ENCODE measurements around the gene TREML4. TPM values are rescaled to one million over a fixed set of nuclear protein-coding genes. Genes with fewer than 3 reads are reported as not detected.

Gene TREML4
- total and polyA plus RNA-seq, 9 of the 15 experiments (the other 6 are each of a cell fraction or from before 2014, with no cell fraction given): not detected

GRCh38 chr6:41201764-41202173, 26.4 kb upstream of the TREML4 start (continued):
- TF ChIP-seq NKRF (IDR thresholded peaks at IDR 0.05; ENCODE audit: borderline replicate concordance): 0 out of 2 replicates have a peak, but pooled peaks have one; percentile 22
- no peak for TF ChIP-seq CBX1 (IDR thresholded peaks at IDR 0.05; ENCODE audit: low read depth)
- TF ChIP-seq, protein P1, sequence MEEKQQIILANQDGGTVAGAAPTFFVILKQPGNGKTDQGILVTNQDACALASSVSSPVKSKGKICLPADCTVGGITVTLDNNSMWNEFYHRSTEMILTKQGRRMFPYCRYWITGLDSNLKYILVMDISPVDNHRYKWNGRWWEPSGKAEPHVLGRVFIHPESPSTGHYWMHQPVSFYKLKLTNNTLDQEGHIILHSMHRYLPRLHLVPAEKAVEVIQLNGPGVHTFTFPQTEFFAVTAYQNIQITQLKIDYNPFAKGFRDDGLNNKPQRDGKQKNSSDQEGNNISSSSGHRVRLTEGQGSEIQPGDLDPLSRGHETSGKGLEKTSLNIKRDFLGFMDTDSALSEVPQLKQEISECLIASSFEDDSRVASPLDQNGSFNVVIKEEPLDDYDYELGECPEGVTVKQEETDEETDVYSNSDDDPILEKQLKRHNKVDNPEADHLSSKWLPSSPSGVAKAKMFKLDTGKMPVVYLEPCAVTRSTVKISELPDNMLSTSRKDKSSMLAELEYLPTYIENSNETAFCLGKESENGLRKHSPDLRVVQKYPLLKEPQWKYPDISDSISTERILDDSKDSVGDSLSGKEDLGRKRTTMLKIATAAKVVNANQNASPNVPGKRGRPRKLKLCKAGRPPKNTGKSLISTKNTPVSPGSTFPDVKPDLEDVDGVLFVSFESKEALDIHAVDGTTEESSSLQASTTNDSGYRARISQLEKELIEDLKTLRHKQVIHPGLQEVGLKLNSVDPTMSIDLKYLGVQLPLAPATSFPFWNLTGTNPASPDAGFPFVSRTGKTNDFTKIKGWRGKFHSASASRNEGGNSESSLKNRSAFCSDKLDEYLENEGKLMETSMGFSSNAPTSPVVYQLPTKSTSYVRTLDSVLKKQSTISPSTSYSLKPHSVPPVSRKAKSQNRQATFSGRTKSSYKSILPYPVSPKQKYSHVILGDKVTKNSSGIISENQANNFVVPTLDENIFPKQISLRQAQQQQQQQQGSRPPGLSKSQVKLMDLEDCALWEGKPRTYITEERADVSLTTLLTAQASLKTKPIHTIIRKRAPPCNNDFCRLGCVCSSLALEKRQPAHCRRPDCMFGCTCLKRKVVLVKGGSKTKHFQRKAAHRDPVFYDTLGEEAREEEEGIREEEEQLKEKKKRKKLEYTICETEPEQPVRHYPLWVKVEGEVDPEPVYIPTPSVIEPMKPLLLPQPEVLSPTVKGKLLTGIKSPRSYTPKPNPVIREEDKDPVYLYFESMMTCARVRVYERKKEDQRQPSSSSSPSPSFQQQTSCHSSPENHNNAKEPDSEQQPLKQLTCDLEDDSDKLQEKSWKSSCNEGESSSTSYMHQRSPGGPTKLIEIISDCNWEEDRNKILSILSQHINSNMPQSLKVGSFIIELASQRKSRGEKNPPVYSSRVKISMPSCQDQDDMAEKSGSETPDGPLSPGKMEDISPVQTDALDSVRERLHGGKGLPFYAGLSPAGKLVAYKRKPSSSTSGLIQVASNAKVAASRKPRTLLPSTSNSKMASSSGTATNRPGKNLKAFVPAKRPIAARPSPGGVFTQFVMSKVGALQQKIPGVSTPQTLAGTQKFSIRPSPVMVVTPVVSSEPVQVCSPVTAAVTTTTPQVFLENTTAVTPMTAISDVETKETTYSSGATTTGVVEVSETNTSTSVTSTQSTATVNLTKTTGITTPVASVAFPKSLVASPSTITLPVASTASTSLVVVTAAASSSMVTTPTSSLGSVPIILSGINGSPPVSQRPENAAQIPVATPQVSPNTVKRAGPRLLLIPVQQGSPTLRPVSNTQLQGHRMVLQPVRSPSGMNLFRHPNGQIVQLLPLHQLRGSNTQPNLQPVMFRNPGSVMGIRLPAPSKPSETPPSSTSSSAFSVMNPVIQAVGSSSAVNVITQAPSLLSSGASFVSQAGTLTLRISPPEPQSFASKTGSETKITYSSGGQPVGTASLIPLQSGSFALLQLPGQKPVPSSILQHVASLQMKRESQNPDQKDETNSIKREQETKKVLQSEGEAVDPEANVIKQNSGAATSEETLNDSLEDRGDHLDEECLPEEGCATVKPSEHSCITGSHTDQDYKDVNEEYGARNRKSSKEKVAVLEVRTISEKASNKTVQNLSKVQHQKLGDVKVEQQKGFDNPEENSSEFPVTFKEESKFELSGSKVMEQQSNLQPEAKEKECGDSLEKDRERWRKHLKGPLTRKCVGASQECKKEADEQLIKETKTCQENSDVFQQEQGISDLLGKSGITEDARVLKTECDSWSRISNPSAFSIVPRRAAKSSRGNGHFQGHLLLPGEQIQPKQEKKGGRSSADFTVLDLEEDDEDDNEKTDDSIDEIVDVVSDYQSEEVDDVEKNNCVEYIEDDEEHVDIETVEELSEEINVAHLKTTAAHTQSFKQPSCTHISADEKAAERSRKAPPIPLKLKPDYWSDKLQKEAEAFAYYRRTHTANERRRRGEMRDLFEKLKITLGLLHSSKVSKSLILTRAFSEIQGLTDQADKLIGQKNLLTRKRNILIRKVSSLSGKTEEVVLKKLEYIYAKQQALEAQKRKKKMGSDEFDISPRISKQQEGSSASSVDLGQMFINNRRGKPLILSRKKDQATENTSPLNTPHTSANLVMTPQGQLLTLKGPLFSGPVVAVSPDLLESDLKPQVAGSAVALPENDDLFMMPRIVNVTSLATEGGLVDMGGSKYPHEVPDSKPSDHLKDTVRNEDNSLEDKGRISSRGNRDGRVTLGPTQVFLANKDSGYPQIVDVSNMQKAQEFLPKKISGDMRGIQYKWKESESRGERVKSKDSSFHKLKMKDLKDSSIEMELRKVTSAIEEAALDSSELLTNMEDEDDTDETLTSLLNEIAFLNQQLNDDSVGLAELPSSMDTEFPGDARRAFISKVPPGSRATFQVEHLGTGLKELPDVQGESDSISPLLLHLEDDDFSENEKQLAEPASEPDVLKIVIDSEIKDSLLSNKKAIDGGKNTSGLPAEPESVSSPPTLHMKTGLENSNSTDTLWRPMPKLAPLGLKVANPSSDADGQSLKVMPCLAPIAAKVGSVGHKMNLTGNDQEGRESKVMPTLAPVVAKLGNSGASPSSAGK (IDR thresholded peaks at IDR 0.05): peak; percentile 56; the same call in 1 of the 2 replicates
- no peak for TF ChIP-seq ZNF408 (CRISPR knock-in tag; IDR thresholded peaks at IDR 0.05; ENCODE audit: low read depth)
- TF ChIP-seq CREBBP (IDR thresholded peaks at IDR 0.05; ENCODE audit: low read depth, low read length): no peak
- no peak for TF ChIP-seq RBM22 (IDR thresholded peaks at IDR 0.05; ENCODE audit: low read depth, low read length, poor library complexity, severe bottlenecking)
- TF ChIP-seq ZNF197 (CRISPR knock-in tag; IDR thresholded peaks at IDR 0.05; ENCODE audit: low read depth): no peak
- TF ChIP-seq ID3 (CRISPR knock-in tag; IDR thresholded peaks at IDR 0.05): no peak
- no peak for TF ChIP-seq ID3 (tag; IDR thresholded peaks at IDR 0.05)
- no peak for TF ChIP-seq GTF2A2 (tag; IDR thresholded peaks at IDR 0.05)
- TF ChIP-seq ZNF655 (CRISPR knock-in tag; IDR thresholded peaks at IDR 0.05): no peak
- no peak for TF ChIP-seq MEIS2 (IDR thresholded peaks at IDR 0.05; ENCODE audit: partially characterized antibody)
- peak; percentile 61; the same call in 1 of the 2 replicates for TF ChIP-seq CREB1 (IDR thresholded peaks at IDR 0.05)
- no peak; the same call in 1 of the 2 replicates for TF ChIP-seq CREB1 (CRISPR knock-in tag; IDR thresholded peaks at IDR 0.05)
